ENCODE measurements around the gene INPP5A.
"Not testable (repeated sequence)": the region's sequence is repeated elsewhere in the genome, so short reads cannot be mapped to it uniquely, and the experiment has no call there.

Gene INPP5A

DNA sequence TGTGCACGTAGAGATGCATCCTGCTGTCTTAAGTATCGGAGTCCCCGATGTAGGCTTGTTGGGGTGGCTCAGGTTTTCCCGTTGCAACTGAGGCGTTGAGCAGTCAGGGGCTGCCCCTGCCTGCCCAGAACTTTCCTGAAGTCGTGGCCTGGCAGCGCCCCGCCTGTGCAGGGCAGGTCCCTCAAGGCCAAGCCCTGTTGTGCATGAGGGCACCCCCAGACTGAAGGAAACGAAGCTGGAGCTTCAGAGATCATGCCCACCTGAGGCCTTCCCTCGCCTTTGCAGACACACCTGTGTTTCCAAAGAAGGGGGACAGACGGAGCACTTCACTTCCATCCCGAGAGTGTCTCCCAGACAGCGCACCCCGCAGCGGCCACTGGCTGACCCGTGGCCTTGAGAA is 127.3 kb downstream of the INPP5A start:
- DNase-seq = no peak

DNA sequence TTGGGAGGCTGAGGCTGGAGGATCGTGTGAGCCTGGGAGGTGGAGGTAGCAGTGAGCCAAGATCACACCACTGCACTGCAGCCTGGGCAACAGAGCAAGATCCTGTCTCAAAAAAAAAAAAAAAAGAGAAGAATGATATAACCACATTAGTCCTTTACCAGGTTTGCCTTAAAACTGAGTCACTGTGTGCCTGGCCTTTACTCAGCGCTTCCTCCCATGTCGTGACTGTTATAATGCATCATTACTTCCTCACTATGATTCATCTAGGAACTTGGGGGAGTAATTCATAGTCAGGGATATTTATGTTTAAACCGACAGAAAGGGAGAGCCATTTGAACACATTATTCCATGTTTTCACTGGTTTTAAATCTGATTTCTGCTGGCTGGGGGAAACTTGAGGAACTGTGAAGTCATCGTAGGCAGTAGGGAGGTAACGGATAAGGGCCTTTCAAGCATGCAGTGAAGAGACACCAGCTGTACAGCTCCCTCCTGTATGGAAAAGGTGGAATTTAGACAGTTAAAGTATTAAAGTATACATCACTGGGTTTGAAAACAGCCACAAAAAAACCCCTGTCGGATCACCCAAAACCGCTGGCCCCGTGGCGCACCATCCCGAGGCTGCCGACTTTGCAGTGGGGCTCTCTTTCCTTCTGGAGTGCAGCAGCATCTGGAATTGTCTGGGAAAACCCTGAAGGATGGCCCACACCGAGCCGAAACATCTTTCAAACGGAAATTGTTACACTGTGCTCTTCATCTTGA is 128.5 kb downstream of the INPP5A start:
- no peak for DNase-seq

DNA sequence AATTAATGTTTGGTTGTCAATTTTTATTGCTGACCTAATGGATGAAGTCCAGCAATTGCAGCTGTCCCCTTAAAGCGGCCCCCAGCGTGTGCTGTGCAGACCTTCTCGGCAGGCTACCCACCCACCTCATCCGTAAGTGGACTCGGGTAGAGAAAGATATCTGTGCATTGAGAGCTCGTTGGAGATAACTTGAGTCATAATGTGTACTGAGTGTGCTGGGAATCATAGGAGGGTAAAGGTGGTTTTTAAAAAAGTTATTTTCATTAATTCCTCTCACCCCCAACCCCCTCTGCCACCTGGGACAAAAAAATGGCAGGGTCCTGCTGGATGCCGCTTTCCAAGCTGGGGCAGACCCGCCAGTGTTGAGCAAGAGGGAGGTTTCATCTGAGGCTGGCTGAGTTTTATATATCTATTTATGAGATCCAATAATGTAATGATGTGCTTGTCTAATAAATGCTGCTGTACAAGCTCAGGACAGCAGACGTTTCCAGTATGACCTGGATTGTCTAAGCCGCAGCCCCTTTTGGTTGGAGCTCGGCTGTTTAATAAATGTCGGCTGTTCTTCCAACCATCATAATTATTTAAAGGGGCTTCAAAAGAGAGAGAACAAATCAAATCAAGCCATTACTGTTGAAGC is 129.2 kb downstream of the INPP5A start:
- DNase-seq = no peak

DNA sequence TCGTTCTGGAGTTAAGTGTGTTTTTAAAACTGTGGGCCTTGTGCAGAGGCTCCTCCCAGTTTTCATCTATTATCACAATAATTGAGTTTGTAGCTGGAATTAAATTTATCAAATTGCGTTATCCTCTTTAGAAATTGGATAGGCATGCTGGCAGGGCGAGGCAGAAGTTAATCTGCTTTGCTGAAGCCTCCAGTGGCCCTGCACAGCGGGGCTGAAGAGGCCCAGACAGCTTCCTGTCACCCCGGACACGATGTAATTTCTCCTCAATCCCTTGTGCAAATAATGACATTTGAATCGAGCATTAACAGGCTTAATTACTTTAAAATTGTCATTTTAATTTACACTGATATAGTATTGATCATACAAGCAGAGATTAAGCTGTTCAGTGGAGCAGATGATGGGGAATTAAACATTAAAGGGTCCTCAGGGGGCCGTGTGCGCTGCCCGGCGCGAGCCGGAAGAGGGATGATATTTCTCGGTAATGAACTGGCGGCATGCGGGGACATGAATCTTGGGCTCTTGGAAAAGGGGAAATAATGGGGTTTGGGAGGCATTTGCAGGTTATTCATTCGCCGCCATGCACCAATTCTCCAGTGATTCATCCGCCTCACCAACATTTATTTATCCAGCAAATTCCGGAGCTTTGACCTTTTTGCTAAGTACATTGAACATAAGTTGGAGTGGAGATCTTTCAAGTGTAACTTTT is 129.9 kb downstream of the INPP5A start:
- DNase-seq = no peak

DNA sequence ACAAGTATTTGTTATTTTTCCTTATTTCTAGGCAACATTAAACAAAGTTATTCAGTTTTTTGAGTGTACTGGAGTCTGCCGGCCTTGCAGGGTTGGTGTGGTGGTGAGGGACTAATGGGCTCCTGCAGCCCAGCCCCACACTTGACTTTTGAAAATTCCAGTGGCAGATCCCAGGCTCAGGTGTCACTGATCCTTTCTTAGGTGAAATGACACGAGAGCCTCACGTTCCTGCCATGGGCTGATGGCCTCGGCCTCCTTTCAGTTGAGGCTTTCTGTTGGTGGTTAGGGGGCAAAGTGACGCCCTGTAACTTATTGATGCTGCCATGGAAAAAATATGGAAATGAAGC is 130.4 kb downstream of the INPP5A start:
- DNase-seq = no peak

DNA sequence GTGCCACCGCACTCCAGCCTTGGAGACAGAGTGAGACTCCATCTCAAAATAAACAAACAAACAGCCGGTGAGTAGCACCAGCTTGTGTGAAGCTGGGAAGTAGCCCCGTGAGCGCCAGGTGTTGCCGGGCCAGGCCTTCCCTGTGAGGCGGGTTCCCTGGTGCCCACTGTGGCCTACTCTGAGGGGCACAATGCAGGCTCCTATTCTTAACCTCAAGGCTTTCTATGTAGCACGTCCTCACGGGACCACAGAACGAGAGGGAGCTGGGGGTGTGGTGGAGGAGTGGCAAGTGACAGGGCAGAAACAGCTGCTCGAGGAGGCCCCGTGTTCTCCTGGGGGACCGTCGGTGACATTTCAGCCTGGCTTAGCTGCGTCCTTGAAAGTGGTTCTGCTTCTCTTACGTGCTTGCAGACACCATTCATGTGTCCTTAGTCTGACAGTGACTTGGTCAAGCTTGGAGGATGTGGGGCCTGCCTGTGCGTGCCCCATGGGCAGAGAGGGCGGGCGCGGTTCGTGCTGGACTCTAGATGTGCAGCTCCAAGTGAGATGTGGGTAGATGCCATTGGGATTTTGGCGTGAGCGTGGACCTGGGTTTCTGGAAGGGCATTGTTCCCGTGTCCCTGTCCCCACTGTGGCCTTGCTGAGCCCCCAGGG is 131.7 kb downstream of the INPP5A start:
- DNase-seq = no peak

DNA sequence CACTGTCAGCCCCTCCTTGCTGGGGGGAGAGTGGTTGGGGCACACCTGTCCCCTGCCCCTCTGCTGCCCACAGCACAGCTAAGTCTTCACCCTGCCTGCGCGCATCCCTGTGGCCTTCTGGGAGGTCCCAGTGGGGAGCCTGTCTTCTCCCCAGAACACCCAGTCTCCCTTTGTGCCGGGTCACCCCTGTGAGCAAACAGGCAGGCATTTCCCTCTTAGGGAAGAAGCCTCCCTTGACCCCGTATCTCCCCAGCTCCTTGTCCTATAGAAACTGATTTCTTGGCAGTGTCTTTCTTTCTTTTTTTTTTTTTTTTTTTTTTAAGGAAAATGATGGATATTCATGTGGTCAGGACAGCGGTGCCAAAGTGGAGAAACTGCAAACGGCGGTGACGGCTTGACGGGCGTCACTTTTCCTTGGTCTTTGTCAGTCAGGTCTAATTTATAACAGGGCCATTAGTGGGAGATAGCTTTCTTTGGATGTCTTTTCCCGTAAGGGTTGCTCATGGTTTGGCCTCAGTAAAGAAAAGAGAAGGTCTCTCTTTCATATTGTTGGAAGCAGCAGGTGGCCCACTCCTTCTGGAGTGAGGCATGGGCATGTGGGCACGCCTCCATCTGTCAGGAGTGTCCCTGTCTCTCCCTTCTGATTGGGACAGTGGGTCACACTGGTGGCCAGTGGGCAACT is 133.1 kb downstream of the INPP5A start:
- DNase-seq = no peak

DNA sequence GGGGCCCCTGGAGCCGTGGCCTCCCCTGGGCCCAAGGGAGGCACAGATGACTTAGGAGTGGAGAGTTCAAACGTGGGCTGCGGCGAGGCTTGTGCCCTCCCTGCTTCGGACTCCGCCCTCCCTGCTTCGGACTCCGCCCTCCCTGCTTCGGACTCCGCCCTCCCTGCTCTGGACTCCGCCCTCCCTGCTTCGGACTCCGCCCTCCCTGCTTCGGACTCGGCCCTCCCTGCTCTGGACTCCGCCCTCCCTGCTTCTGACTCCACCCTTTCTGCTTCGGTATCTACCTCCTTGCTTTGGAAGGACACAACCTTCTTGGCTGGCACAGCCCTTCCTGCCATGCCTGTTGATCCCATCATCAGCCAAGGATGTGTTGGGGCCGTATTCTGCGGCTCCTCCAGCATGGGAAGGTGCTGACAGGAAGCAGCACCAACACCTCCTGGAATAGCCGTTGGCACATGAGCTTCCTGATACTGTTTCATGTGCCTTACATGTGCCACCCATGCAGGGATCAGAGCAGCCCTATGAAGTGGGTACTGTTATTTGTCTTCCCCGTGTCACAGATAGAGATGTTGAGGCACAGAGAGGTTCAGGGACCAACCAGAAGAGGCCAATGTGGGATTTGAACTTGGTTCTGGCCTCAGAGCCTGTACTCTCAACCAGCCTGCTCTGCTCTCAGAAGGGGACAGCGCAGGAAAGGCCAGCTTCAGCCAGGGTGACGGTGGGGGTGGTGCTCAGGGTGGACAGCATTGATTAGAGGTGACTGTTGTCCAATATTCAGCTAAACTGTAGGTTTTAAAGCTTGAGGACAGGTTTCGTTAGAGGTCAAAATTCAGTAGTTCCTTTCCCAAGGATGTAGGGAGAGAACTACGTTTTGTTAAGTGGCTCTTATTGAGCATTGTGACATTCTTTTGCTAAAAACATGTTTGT is 133.9 kb downstream of the INPP5A start:
- no peak for DNase-seq

DNA sequence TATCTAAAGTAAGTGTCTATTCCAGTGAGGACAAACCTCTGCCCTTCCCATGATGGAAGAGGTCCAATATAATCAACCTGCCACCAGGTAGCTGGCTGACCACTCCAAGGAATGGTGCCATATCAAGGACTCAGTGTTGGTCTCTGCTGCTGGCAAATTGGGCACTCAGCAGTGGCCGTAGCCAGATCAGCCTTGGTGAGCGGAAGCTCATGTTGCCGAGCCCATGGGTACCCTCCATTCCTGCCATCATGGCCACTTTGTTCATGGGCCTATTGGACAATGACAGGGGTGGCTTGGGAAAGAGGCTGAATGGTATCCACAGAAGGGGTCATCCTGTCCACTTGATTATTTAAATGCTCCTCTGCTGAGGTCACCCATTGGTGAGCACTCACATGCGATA is 136.2 kb downstream of the INPP5A start:
- not testable (repeated sequence) for DNase-seq

DNA sequence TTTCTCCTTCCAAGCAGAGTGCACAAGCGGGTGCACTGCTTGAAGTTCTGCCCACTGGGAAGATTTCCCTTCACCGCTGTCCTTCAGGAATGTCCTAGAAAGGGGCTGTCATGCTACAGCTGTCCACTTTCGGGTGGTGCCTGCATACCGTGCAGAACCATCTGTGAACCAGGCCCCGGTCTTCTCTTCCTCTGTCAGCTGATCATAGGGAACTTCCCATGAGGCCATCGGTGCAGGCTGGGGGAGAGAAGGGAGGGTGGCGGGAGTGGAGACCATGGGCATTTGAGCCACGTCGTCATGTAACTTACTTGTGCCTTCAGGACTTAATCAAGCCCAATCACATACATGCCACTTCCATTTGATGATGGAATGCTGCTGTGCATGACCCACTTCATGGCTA is 136.7 kb downstream of the INPP5A start:
- DNase-seq = no peak

DNA sequence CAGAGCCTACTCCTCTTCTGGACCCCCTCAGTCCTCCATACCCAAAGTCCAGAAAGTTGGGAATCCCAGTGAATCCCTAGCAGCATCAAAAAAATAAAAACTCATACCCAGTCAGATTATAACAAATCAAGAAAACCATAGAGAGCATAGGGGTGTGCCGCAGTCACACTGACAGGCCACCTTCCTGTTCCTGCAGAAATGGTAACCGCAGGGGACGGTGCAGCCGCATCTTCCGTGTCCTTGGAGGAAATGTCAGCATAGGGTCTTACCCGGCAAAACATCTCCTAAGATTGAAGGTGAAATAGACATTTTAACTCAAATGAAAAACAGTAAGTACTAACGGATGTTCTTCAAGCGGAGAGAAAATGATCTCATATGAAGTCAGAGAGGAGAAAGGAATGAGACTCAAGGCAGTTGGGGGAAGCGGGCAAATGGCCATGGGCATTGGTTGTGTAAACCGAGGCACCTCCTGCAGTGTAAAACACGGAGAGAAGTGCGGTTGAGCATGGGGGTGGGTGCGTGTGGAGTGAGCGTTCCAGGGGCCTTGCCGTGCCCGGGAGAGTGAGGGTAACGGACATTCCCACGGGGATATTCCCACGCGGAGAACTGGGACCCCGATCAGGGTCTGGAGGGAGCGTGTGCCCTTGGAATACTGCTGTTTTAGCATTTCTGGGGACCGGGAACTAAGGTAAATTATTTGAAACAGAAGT is 137.6 kb downstream of the INPP5A start:
- DNase-seq = no peak

DNA sequence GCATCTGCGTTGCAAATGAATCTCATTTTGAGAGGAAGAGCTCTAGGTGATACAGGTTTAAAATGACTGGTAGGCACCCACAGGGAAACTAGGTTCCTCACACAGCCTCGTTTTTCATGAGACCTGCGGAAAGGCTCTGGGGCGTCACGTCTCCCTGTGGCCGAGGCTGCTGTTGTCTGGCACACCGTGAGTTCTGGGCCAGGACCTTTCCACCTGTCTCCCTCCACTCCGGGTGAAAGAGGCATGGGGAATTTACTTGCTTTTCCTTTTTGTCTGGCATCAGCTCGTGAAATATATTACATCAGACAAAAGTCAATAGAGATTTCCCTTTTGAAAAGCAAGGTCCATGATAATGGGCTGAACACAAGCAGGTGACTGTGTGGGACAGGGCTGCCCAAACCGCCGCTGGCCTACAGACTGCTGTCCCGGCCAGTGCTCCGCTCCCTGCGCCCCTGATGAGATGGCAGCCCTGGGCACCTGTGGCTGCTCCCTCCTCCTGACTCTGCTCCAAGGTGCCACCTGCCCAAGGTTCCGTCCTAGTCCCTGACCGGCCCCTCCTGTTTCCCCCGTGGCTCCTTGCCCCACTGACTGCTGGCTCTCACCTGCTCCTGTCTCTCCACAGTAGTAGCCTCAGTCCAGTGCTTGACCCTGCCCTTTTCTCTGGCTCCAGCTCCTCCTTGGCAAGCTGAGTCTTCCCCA is 138.8 kb downstream of the INPP5A start:
- no peak for DNase-seq

DNA sequence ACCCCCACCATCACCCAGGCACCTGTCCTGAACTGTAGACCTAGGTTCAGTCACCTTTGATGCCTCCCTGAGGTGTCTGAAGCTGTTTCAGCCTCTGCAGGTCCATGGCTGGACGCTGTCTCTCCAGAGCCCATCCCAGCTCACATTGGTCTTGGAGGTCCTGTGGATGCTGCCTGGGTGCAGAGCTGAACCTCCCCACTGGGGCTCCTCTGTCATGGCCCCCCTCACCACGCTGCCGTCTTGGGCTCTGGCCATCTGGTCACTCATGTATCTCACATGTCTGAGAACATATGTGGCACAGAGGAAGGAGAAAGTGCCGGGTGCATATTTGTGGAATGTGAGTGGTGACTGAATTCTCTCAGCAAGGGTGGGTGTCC is 139.5 kb downstream of the INPP5A start:
- no peak for DNase-seq

DNA sequence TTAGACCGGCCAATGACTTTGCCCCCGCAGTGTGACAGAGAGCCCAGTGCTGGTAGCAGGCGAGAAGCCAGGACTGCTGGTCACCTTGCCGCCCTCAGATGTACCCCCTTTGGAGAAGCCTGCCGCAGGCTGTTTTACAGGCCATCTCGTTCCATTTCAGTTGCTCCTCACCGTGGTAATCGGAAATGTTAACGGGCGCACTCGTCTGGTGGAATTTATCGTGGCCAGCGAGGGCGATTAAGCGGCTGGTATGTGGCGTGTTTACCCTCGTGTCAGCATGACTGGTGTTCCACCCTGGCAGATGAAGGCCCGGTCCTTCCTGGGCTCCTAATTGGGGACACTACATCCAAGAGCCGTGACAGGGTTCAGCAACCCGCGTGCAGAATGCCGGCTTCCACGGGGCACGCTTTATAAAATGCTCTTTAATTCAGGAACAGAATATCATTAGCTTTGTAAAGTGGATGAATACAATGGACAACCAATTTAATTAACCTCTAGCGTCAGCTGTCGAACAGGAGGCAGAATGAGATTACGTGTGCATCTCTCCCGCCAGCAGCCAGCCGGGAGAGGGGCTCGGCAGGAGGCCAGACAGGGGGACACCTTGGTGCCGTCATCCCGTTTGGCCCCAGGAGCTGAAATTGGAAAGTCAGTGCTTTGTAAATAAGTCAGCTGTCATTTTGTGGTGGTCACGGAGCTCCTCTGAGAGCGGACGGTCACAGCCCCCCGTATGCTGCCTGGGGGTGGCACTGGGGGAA is 140.1 kb downstream of the INPP5A start:
- no peak for DNase-seq

DNA sequence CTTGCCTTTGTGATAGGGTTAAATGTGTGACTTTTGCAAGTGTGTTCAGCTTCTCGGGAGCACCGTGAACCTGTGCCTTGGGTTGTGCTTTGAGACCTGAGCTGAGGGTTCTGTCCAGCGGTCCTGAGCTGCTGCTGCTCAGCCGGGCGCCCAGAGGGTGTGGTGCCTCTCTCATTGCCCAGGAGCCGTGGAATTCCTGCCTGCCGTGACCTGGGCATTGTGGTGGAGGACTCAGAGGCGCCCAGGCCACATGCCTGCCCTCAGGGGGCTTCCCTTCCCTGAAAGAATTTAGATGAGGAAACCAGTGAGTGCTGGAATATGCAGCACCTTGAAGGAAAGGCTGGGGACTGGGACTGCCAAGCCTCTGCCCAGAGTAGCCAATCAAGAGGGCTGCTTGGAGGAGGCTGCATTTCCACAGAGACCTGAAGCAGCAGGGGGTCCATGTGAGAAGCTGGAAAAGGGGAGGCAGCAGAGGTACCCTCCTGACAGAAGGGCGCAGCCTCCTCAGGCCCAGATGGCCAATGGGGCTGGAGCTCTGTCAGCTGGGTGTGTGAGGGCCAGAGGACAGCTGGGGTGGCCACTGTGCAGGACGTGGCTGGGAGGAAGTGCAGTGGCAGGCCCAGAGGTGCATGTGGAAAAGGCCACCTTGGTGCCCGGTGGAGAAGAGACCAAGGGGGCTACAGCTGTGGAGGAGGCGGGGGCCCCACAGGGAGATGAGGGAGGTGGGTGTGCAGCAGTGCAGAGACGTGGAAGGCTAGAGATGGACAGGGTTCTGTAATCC is 141.0 kb downstream of the INPP5A start:
- no peak for DNase-seq

DNA sequence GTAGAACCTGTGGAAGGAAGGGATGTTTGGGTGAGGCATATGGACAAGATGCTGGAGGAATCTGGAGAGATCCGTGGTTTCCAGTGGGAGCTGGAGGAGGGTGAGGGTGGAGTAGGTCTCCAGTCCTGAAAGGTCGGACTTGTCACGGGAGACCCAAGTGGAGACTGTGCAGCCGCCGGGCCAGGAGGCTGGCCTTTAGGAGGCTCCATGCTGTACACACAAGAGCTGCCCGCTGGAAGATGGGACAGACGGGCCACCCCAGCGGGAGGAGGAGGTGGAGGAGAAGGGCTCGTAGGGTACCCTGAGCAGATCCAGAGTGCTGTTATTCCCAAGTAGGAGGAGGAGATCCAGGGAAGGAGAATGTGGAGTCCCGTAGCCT is 141.6 kb downstream of the INPP5A start:
- no peak for DNase-seq

DNA sequence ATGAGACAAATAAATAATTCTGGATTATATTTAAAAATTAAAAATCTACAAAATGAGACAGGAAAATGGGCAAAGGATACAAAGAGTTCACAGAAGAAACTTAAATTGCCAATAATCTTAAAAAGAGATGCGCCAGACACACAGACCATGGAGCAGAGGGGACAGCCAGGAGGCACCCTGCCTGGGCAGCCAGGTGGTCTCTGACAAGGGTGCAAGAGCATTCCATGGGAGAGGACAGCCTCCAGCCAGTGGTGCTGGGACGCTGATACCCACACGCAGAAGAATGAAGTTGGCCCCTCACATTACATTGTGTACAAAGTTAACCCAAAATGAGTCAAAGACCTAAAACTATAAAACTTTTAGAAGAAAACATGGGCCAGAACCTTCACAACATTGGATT is 142.1 kb downstream of the INPP5A start:
- DNase-seq = no peak

DNA sequence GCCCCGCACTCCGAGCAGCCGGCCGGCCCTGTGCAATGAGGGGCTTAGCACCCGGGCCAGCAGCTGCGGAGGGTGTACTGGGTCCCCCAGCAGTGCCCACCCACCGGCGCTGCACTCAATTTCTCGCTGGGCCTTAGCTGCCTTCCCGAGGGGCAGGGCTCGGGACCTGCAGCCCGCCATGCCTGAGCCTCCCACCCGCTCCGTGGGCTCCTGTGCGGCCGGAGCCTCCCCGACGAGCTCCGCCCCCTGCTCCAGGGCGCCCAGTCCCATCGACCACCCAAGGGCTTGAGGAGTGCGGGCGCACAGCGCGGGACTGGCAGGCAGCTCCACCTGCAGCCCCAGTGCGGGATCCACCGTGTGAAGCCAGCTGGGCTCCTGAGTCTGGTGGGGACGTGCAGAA is 143.2 kb downstream of the INPP5A start:
- not testable (repeated sequence) for DNase-seq
